SU-DHL-6 (cell line): Measurements from ENCODE around the gene SYNPR.

Experiments used
- EZH2phosphoT487 ChIP-seq: fragments of 200-600 bp; sonication (generic), shearing (Covaris generic); conservative IDR thresholded peaks from 2 replicates; pipeline ENCODE4 v1.6.1; 2018; ENCODE audit warnings: mild to moderate bottlenecking, antibody characterized with exemption, low read length, moderate library complexity, mixed read lengths
- TF ChIP-seq, protein P1 (sequence below): fragments of 200-600 bp; sonication (generic); IDR thresholded peaks from one replicate; pipeline ENCODE4 v1.5.1; 2017; ENCODE audit warnings: antibody characterized with exemption, mild to moderate bottlenecking, low read length, moderate library complexity; ENCODE audit not compliant: insufficient read depth, poor library complexity, severe bottlenecking

- TF ChIP-seq, protein P1, sequence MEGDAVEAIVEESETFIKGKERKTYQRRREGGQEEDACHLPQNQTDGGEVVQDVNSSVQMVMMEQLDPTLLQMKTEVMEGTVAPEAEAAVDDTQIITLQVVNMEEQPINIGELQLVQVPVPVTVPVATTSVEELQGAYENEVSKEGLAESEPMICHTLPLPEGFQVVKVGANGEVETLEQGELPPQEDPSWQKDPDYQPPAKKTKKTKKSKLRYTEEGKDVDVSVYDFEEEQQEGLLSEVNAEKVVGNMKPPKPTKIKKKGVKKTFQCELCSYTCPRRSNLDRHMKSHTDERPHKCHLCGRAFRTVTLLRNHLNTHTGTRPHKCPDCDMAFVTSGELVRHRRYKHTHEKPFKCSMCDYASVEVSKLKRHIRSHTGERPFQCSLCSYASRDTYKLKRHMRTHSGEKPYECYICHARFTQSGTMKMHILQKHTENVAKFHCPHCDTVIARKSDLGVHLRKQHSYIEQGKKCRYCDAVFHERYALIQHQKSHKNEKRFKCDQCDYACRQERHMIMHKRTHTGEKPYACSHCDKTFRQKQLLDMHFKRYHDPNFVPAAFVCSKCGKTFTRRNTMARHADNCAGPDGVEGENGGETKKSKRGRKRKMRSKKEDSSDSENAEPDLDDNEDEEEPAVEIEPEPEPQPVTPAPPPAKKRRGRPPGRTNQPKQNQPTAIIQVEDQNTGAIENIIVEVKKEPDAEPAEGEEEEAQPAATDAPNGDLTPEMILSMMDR, result no peak
- TF ChIP-seq EZH2phosphoT487, result no peak
These were observed 230.7 kb downstream of the SYNPR start for GRCh38 chr3:63508771-63509170.
